GM18511 (cell line): ENCODE results near the gene CEACAM6.
A peak's percentile ranks its signal among the peaks of the same experiment; 100 is the strongest.

Source experiments
- ATAC-seq: cut with Tn5 transposase; IDR thresholded peaks from one replicate; pipeline ENCODE4 v1.9.1; 2021; ENCODE audit warnings: mild to moderate bottlenecking, moderate library complexity; ENCODE audit not compliant: unreplicated experiment

The CEACAM6 gene

DNA sequence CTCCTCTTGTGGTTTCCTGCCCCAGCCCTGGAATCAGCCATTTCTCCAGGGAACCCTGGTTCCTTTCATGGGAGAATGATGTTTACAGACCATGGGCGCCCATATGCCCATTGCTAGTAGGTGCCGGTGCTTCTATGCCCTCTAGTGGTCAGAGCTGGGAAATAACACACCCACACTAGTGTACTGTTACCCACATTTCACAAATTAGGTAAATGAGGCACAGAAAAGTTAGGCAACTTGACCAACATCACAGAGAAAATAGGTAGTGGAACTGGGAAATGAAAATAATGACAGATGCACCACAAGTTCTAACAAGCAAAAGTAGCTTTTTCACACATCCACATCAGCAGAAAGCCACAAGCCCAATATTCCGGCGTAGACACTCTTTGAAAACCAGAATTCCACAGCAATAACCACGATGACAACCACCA lies 39.7 kb downstream of the CEACAM6 start:
- peak; percentile 52 for ATAC-seq

DNA sequence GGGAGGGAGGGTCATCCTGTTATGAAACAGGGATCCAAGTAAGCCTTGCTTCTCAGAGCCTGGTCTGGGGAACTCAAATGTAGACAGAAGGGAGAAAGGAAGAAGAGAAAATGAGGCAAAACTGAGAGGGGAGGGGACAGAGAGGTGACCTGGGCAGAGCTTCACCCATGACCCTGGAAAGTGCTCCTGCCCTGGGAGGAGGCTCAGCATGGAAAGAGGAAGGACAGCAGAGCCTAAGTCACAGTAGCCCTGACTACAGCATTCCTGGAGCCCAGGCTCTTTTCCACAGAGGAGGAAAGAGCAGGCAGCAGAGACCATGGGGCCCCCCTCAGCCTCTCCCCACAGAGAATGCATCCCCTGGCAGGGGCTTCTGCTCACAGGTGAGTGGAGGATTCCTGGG lies 41.0 kb downstream of the CEACAM6 start, which contains the start of gene CEACAM3:
Gene CEACAM3 (plus strand): TSS at position 226 of the 400 bp plus-strand sequence. CDS start 91 bp downstream, at position 317.
- ATAC-seq: no peak

DNA sequence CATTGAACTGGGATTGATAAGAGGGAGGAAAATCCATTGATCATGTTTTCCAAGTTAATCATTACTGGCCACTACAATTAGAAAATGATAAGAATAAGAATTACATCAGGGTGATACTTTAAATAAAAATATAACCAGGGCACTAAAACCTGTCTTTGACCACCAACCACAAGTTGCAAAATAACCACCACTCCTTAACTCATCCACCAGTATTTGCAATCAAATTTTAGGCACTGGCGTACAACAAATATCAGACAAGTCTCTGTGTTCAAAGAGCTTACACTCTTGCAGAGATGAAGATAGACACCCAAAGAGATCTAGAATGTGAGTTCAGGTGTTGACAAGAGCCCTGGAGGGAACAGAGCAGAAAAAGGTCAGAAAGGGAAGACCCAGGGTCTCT lies 41.6 kb downstream of the CEACAM6 start:
- no peak for ATAC-seq

DNA sequence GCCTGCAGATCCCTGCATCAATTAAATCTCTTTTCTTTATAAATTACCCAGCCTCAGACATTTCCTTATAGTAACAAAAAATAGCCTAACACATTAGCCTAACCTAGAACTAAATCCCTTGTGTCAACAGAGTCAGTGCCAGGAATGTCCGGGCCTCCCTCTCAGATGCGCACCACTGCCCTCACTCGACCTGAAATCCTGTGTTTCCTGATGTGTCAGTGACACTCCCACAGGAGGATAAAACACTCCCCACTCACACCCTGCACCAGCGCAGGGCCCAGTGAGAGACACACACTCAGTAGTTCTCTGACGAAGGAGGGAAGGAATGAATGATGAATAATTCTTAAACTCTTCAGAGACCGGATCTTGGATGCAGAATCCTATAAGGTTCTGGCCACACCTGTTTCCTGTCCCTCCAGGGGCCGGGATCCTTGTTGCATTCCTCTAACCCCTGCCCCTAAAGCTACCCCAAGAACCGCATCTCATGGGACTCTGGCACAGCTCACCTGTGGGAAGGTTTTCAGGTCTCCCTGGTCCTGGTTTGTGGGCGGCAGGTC lies 44.2 kb downstream of the CEACAM6 start:
- ATAC-seq: no peak

DNA sequence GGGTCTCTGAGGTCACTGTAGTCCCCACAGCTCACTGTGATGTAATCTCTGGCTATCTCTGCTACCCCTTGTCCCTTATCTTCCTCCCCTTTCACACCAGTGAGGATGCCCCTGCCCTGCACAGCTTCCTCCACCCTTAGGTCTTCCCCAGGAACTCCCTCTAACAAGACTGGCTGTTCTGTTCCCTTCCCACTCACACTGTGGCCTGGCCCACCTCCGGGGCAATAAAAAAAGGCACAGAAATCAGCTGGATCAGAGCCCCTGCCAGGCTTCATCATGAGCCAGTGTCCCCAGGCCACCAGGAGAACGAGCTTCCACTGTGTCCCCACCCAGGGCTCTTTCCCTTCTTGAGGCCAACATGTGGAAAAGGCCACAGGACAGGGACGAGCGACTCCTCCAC lies 45.7 kb downstream of the CEACAM6 start:
- ATAC-seq: no peak

DNA sequence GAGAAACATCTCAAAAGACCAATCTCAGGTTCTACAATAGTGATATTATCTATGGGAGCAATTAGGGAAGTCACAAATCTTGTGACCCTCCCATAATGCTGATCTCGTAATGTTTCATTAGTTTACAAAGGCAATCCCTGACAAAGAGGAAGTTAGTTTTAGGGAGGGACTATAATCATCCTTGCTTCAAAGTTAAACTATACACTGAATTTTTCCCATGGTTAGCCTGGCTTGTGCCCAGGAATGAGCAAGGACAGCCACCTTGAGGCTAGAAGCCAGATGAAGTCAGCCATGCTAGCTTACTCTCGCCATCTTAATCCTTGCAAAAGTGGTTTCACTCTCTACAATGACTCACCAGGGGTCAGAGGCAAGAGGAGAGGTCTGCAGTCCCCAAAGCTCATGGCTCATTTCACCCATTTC lies 46.5 kb downstream of the CEACAM6 start:
- ATAC-seq: no peak

DNA sequence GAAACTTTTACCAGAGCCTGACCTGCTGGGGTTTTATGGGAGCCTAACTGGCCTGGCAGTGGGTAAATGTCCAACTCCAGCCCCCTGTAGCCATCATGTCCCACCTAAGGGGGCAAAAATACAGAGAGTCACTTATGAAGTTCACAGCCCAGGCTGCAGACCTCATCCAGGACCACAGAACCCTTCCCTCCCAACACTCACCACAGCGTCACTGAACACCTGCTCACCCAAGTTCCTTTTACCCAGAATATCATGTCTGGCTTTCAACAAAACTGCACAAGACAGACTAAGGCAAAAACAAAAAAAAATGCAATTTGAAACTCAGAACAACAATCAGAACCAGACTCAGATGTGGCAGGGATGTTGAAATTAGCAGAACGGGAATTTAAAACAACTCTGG lies 47.4 kb downstream of the CEACAM6 start:
- no peak for ATAC-seq

DNA sequence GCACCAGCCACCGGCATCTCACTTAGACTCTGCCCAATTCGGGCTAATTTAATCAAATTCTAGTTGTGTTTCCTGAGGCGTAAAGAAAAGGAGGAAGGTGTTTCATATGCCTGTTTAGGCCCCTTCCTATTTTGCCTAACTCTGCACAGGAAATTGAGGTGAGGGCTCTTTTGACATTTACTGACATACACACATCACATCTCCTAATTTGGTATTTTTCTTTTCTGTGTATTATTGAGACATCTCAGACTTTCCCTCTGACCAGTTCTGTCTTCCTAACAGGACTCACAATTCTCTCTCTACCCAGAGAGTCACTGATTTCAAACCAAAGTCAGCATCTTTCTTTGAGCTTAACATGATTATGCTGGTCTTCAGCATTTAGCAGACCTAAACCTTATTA lies 49.0 kb downstream of the CEACAM6 start:
- no peak for ATAC-seq

DNA sequence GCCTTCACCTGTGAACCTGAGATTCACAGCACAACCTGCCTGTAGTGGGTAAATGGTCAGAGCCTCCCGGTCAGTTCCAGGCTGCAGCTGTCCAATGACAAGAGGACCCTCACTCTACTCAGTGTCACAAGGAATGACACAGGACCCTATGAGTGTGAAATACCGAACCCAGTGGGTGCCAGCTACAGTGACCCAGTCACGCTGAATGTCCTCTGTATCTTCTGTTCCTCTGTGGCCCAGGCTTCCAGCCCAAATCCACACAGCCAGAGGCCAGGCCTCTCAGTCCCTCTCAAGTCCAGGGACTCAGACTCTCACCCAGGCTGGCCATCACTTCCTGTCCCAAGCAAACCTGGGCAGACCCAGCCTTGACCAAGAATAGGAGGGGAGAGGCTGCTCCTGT lies 51.8 kb downstream of the CEACAM6 start:
- ATAC-seq: no peak

DNA sequence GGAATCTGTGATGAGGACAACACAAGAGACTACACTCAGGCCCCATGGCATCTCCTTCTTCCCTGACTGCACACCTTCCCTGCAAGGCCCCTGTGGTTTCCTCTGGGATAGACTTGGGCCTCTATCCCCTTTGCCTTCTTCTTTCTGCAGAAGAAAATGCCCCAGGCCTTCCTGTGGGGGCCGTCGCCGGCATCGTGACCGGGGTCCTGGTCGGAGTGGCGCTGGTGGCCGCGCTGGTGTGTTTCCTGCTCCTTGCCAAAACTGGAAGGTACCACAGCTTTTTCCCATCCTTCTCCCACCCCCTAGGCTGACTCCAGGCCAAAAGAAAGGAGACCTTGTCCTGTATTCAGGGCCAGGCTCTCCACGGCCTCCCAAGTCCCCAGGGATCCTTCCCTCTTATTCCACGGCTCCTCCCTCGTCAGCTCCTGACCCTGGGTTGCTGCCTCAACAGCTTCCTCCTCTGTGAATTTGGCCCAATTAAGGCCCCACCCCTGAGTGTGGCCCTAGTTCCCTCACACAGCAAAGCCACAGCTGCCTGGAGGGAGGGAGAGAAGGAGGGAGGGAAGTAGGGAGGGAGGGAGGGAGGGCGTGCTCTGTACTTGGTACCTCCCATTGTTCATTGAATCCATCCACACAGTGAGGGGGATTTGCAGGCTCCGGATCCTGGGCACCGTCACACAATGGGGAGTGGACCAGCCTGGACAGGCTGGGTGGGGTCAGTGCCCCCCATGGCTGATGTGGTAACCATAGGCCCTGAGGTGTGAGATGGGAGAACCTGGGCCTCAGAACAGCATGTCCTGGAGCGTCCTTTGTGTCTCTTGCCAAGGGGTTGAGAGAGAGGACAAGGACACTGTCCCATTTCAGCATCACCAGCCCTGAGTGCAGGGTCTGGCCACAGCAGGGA lies 53.6 kb downstream of the CEACAM6 start:
- no peak for ATAC-seq

DNA sequence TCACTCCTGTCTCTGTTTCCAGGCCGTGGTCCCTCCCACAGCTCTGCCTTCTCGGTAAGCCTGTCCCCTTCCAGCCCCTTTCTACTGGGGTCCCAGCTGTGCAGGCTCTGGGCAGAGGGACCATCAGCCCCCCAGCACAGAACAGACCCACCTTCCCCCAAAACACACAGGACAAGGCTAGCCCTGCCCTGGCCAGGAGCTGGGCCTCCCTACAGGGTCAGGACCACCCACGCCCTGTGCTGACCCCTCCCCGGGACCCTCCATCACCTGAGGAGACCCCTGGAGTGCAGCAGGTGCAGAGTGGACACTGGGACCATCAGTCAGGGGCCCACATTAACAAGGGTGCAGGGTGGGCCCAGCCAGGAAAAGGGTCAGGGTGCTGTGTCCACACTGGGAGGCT lies 55.0 kb downstream of the CEACAM6 start:
- ATAC-seq: no peak

DNA sequence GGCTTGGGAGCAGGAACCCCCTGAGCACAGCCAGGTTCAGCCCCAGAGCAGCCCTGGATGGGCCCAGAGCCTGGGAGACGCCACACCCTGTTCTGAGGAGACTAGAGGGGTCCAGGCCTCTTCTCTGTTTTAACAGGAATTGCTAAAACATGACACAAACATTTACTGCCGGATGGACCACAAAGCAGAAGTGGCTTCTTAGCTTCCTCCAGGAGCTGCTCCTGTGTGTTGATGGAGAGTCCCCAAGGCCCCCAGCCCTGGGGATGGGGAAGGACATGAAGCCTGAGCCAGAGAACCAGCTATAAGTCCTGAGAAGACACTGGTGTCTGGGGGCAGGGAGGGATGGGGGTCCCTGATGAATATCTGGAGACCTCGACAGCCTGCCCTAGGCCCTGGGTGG lies 55.7 kb downstream of the CEACAM6 start:
- no peak for ATAC-seq

DNA sequence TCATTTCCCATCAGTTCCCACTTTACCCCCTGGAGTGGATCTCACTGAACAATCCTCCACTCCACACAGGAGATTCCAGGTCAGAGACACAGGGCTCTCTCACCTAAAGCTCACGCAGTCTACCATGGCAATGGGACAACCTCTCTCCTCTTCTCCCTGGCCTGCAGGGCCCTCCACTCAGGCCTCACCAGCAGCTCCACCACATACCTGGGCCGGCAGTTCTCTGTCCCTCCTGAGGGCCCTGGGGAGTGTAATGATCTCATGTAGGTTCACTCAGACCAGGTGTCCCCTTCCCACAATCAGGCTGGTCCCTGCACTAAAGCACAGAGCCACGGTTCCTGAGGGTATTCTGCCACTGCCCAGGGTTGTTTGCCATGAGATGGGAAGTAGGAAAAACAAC lies 56.7 kb downstream of the CEACAM6 start:
- ATAC-seq: no peak

DNA sequence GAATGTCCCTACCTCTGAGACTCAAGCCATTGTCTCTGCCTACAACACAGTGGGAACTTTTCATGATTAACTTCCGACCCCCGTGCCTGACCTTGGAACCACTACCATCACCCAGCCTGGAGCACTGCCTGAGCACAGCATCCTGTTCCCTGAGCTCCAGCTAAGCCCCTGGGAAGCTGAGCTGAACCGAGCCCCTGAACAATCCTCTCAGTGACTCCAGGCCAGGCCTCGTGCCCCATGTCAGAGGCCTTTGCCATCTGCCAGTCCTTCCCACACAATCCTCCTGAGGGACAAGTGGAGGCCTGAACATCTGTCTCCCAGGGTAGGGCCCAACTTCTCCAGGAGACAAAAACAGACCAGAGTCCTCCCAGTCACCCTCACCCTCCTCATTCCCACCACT lies 58.6 kb downstream of the CEACAM6 start:
- ATAC-seq: no peak

DNA sequence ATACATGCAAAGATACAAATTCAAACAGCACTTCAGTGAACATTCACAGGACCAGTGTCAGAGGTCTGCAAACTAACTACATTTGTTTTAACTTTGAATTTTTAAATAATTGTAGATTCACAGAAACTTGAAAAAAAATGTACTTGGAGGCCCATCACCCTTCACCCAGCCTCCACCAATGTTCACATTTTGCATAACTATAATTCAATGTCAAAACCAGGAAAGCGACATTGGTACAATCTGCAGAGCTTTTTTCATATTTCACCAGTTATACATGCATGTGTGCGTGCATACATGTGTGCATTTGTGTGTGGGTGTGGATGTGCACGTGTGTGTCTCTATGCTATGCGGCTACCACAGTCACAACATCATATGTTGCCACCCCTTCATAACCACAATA lies 60.0 kb downstream of the CEACAM6 start:
- no peak for ATAC-seq

DNA sequence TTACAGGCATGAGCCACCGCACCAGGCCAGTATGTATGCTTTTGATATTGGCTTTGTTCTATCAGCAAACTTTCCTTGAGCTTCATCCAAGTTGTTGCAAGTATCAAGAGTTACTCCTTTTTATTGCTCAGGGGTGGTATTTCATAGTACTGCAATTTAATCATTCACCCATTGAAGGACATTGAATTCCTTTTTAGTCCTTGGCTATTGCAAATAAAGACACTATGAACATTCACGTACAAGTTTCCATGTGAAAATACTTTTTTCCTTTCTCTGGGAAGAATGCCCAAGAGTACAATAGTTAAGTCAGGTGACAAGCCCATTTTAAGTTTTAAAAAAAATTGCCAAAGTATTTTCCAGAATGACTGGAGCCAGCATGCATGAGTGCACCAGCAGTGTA lies 61.4 kb downstream of the CEACAM6 start:
- no peak for ATAC-seq

DNA sequence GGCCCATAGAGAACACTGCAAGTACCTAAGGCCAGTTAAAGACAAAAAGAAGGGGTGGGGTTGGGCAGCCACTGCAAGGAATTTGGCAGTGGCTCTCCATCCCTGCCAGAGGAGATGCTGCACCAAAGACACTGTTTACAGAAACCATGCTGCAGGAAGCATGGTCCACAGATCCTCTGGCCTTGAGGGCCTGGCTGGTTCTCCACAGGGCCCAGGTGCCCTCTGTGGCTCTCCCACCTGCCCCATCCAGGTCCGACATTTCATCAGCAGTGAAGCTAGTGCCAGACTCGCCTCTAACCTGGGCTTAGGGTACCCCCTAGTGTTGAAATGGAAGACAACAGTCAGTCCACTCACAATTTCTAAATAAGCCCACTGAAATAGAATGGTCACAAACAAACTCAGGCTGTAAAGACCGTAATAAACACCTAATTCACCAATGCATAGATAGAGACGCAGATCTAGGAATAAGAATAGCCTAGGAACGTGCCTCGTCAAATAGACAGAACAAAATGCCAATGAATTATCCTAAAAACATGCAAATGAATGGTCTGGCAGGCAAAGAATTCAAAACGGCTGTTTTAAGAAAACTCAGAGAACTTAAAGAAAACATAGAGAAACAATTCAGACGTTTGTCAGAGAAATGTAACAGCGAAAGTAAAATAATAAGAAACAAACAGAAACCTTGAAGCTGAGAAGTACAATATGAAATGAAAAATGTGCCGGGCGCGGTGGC lies 65.8 kb downstream of the CEACAM6 start:
- ATAC-seq: no peak
